ENCODE data around the gene MAP3K1.
"Not testable (repeated sequence)": the region's sequence is repeated elsewhere in the genome, so short reads cannot be mapped to it uniquely, and the experiment has no call there.

The MAP3K1 gene

GRCh38 chr5:56817263-56818014 is 2.1 kb downstream of the MAP3K1 start:
- no peak for DNase-seq

GRCh38 chr5:56818450-56819037 is 3.2 kb downstream of the MAP3K1 start:
- DNase-seq = no peak

- DNase-seq = no peak
These were observed 3.9 kb downstream of the MAP3K1 start for GRCh38 chr5:56819060-56819881.

GRCh38 chr5:56821868-56822267 is 6.5 kb downstream of the MAP3K1 start:
- DNase-seq = not testable (repeated sequence)

GRCh38 chr5:56822981-56823380 is 7.6 kb downstream of the MAP3K1 start:
- DNase-seq = no peak

- no peak for DNase-seq
These were observed 8.7 kb downstream of the MAP3K1 start for GRCh38 chr5:56824019-56824418.

GRCh38 chr5:56825222-56825824 is 10.0 kb downstream of the MAP3K1 start:
- DNase-seq = no peak

- DNase-seq = no peak
These were observed 11.7 kb downstream of the MAP3K1 start for GRCh38 chr5:56827049-56827448.

- DNase-seq = no peak
These were observed 12.6 kb downstream of the MAP3K1 start for GRCh38 chr5:56827924-56828323.

GRCh38 chr5:56829137-56829908 is 14.0 kb downstream of the MAP3K1 start:
- DNase-seq = peak; percentile 77

- no peak for DNase-seq
These were observed 16.4 kb downstream of the MAP3K1 start for GRCh38 chr5:56831773-56832172.

GRCh38 chr5:56833325-56833724 is 18.0 kb downstream of the MAP3K1 start:
- DNase-seq = peak; percentile 34

- DNase-seq = no peak
These were observed 22.0 kb downstream of the MAP3K1 start for GRCh38 chr5:56837381-56837780.

GRCh38 chr5:56837956-56838355 is 22.6 kb downstream of the MAP3K1 start:
- DNase-seq = no peak

- DNase-seq = no peak
These were observed 23.2 kb downstream of the MAP3K1 start for GRCh38 chr5:56838409-56839039.

GRCh38 chr5:56839062-56839461 is 23.7 kb downstream of the MAP3K1 start:
- DNase-seq = no peak

- DNase-seq = no peak
These were observed 25.2 kb downstream of the MAP3K1 start for GRCh38 chr5:56840597-56840996.

- DNase-seq = no peak
These were observed 29.9 kb downstream of the MAP3K1 start for GRCh38 chr5:56845277-56845676.

- DNase-seq = no peak
These were observed 30.6 kb downstream of the MAP3K1 start for GRCh38 chr5:56845904-56846480.

- DNase-seq = no peak
These were observed 32.9 kb downstream of the MAP3K1 start for GRCh38 chr5:56848206-56848605.

- DNase-seq = no peak
These were observed 34.3 kb downstream of the MAP3K1 start for GRCh38 chr5:56849671-56850070.

GRCh38 chr5:56850423-56850822 is 35.1 kb downstream of the MAP3K1 start:
- no peak for DNase-seq

All from stimulated activated CD4-positive, alpha-beta T cell treated with anti-CD3 and anti-CD28 coated beads, Interleukin-1b, Interleukin-23, amount 100 ng/mL, for 48 hours (primary cell).